Gastrocnemius medialis (tissue), 4 donors: ENCODE data around the gene C2CD3. TPM values are rescaled to one million over a fixed set of nuclear protein-coding genes. Genes with fewer than 3 reads are reported as not detected.

Experiments
- ATAC-seq, 2 donors: fragments of 150-250 bp; one replicate each; pipeline ENCODE4 v1.9.1; 2016
- DNase-seq, 2 donors: peaks; one replicate each; pipeline ENCODE4 v3.0.0-alpha.2; 2019
- H3K27ac ChIP-seq, 4 donors: fragments of 200-600 bp; sonication (generic); 1 replicate in 1 of 4; 2 replicates in 3 of 4; pipeline ENCODE4 v1.5.1; 2016 to 2018; ENCODE audit warnings: mild to moderate bottlenecking in 2 of 4, moderate library complexity in 1 of 4
- H3K27me3 ChIP-seq, 3 donors: fragments of 200-600 bp; sonication (generic) in 2 of 3; 1 replicate in 1 of 3; 2 replicates in 2 of 3; pipeline versions ENCODE4 v1.5.1 to v1.6.0; 2016 to 2019; ENCODE audit warnings: mild to moderate bottlenecking in 1 of 3, moderate library complexity in 1 of 3
- H3K36me3 ChIP-seq, 2 donors: fragments of 200-600 bp; sonication (generic) in 1 of 2; one replicate each; pipeline ENCODE4 v1.5.1; 2017 to 2018
- H3K4me1 ChIP-seq, 2 donors: fragments of 200-600 bp; sonication (generic) in 1 of 2; one replicate each; pipeline ENCODE4 v1.5.1; 2016 to 2017; ENCODE audit warnings: mild to moderate bottlenecking in 2 of 2
- H3K4me3 ChIP-seq, 4 donors: fragments of 200-600 bp; sonication (generic) in 3 of 4; 1 replicate in 1 of 4; 2 replicates in 3 of 4; pipeline ENCODE4 v1.5.1; 2016 to 2019; ENCODE audit warnings: mild to moderate bottlenecking in 2 of 4
- H3K9me3 ChIP-seq, 3 donors: fragments of 200-600 bp; sonication (generic) in 2 of 3; 1 replicate in 1 of 3; 2 replicates in 2 of 3; pipeline ENCODE4 v1.5.1; 2016 to 2019
- CTCF ChIP-seq, 5 experiments: fragments of 450-650 bp in 3 of 5; fragments of 200-600 bp in 2 of 5; sonication (generic) in 2 of 5; IDR thresholded peaks in 4 of 5; conservative IDR thresholded peaks in 1 of 5; 1 replicate in 4 of 5; 2 replicates in 1 of 5; pipeline ENCODE4 v1.5.1; 2016 to 2019; ENCODE audit warnings: antibody characterized with exemption in 5 of 5, mild to moderate bottlenecking in 3 of 5, moderate library complexity in 3 of 5
- POLR2A ChIP-seq, 2 donors: fragments of 450-650 bp; IDR thresholded peaks; one replicate each; pipeline ENCODE4 v1.6.1; 2017; ENCODE audit warnings: antibody characterized with exemption in 2 of 2, mild to moderate bottlenecking in 2 of 2, moderate library complexity in 2 of 2
- in situ Hi-C, 4 donors: fragments of 200-750 bp; cut with MboI; loops; one replicate each; pipeline versions ENCODE4 v1.15.0 to v1.8.0; 2017; ENCODE audit warnings: low sequenced_read_pairs in 4 of 4
- intact Hi-C: fragments of 100-400 bp; cut with DNase I; formaldehyde crosslinking; loops from one replicate; pipeline ENCODE4 v1.15.1; 2023; ENCODE audit warnings: low total_unique reads
- total RNA-seq, 4 donors: library from RNA; depleted of rRNA; stranded (reverse); fragments of >200 nt; gene quantifications; one replicate each; pipeline versions ENCODE4 v1.1.0 to v1.2.3, GENCODE V29; 2016

Gene C2CD3
- total RNA-seq, 4 donors from 2014 or later: 13.8 to 33.2 (median 16.4) TPM

DNA sequence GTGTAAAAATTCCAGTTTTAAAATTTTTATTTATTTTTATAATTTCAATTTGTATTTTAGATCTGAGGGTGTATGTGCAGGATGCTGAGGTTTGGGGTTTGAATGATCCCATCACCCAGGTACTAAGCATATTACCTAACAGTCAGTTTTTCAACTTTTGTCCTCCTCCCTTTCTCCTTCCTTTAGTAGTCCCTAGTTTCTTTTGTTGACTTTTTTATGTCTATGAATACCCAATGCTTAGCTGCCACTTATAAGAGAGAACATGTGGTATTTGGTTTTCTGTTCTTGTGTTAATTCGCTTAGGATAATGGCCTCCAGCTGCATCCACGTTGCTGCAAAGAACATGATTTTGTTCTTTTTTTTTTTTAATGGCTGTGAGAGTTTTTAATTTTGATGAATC is 126.3 kb downstream of the C2CD3 start:
- DNase-seq: no peak
- H3K9me3 ChIP-seq: no peaks in the 10 kb centered on the region
- H3K27ac ChIP-seq: no peak overlapping the region
- intact Hi-C loops (no loop called here), in situ Hi-C loops (no loop called here)
- H3K4me1 ChIP-seq: peaks cover 5 to 9% of the 10 kb centered on the region in 2 donors
- TF ChIP-seq CTCF (IDR thresholded peaks at IDR 0.05 in 4 of 5, conservative IDR thresholded peaks at IDR 0.05 in 1 of 5) (no peak), POLR2A (IDR thresholded peaks at IDR 0.05) (no peak)
- H3K27me3 ChIP-seq: no peaks in the 10 kb centered on the region
- no peak overlapping the region for H3K4me3 ChIP-seq
- H3K36me3 ChIP-seq: peaks cover 0 to 32% of the 10 kb centered on the region in 2 donors
- ATAC-seq: no peak

DNA sequence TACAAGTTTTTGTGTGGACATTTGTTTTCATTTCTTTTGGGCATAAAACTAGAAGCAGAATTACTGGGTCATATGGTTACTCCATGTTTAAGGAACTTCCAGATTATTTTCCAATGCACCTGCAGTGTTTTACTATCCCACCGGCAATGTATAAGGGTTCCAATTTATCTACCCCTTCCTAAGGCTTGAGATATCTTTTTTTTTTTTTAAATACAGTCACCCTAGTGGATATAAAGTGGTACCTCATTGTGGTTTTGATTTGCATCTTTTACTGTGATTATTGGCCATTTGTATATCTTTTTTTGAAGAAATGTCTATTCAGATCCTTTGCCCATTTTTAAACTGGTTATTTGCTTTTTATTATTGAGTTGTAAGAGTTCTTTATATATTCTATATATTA is 127.4 kb downstream of the C2CD3 start:
- in situ Hi-C loops (no loop called here), intact Hi-C loops (no loop called here)
- H3K4me3 ChIP-seq: no peak overlapping the region
- peaks cover 0 to 43% of the 10 kb centered on the region in 2 donors for H3K36me3 ChIP-seq
- H3K27ac ChIP-seq: no peak overlapping the region
- H3K9me3 ChIP-seq: no peaks in the 10 kb centered on the region
- no peak for TF ChIP-seq POLR2A (IDR thresholded peaks at IDR 0.05)
- TF ChIP-seq CTCF (IDR thresholded peaks at IDR 0.05 in 4 of 5, conservative IDR thresholded peaks at IDR 0.05 in 1 of 5): no peak
- no peak for ATAC-seq
- DNase-seq: no peak
- H3K27me3 ChIP-seq: no peaks in the 10 kb centered on the region
- H3K4me1 ChIP-seq: peaks cover 2 to 6% of the 10 kb centered on the region in 2 donors

DNA sequence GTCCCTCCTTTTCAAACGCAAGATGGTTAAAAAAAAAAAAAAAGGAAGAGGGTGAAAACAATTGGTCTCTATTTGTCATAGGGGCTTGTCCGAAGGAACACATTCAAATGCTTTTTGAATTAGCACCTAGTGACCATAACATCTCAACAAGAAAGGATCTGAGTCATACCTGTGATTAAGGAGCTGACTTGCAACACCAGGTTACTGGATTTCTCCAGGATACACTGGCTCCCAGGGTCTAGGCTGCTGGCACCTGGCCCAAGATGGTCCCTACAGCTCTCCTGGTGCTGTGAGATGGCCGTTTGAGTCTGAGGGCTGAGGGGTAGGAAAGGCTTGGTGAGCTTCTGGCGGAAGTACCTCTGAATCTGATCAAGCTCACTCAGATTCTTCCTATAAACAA is 133.5 kb downstream of the C2CD3 start:
- H3K27me3 ChIP-seq: no peaks in the 10 kb centered on the region
- H3K4me3 ChIP-seq: no peak overlapping the region
- ATAC-seq: peak in 1 of 2 donors; percentile 32
- H3K4me1 ChIP-seq: no peaks in the 10 kb centered on the region
- TF ChIP-seq CTCF (IDR thresholded peaks at IDR 0.05 in 4 of 5, conservative IDR thresholded peaks at IDR 0.05 in 1 of 5): no peak
- TF ChIP-seq POLR2A (IDR thresholded peaks at IDR 0.05): no peak
- H3K36me3 ChIP-seq: peaks cover 0 to 81% of the 10 kb centered on the region in 2 donors
- H3K9me3 ChIP-seq: no peaks in the 10 kb centered on the region
- in situ Hi-C loops: no loop called here
- intact Hi-C loops: no loop called here
- no peak for DNase-seq
- peak overlapping the region in 1 of 4 donors; percentile 37 for H3K27ac ChIP-seq

DNA sequence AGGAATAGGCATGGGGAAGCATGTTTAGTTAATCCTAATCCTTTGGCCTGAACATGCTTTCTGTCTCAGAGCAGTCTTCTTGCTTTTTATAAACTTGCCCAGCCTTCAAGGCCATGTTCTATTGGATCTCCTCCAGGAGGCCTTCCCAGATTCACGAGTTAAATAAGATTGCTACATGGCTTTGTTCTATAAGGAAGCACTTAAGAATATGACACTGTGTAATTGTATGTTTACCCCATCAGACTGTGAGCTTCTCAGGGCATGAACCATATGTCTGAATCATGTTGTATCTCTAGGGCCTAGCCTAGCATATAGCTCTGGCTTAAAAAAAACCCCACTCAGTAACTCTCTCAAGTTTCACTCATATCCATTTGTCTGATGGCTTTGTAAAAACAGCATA is 135.5 kb downstream of the C2CD3 start:
- in situ Hi-C loops: no loop called here

More for the DNA sequence above, 135.5 kb downstream of the C2CD3 start:
- ATAC-seq (peak in 1 of 2 donors; percentile 38), DNase-seq (no peak)
- Histone ChIP-seq H3K27me3 (no peaks in the 10 kb centered on the region), H3K36me3 (peaks cover 0 to 77% of the 10 kb centered on the region in 2 donors), H3K9me3 (no peaks in the 10 kb centered on the region), H3K4me3 (no peak overlapping the region), H3K4me1 (no peaks in the 10 kb centered on the region), H3K27ac (peak overlapping the region in 1 of 4 donors; percentile 57)
- intact Hi-C loops: no loop called here
- TF ChIP-seq CTCF (IDR thresholded peaks at IDR 0.05 in 4 of 5, conservative IDR thresholded peaks at IDR 0.05 in 1 of 5): no peak
- no peak for TF ChIP-seq POLR2A (IDR thresholded peaks at IDR 0.05)
